Osteoblast (primary cell): ENCODE data around the gene IGSF5. TPM values are rescaled to one million over a fixed set of nuclear protein-coding genes. Genes with fewer than 3 reads are reported as not detected.

Source experiments
- DNase-seq: peaks from one replicate; pipeline ENCODE4 v3.0.0; 2011; ENCODE audit warnings: low spot score, mixed read lengths; ENCODE audit not compliant: insufficient read length; ENCODE audit errors: missing footprints
- H2AFZ ChIP-seq: 2 replicates; pipeline ENCODE4 v1.6.0; 2011; ENCODE audit warnings: mild to moderate bottlenecking, low read length
- H3K27ac ChIP-seq: 2 replicates; pipeline ENCODE4 v1.5.1; 2011; ENCODE audit warnings: mild to moderate bottlenecking, low read depth, low read length, moderate library complexity
- H3K27me3 ChIP-seq: 2 replicates; pipeline ENCODE4 v1.6.0; 2012; ENCODE audit warnings: mild to moderate bottlenecking, control low read depth, inconsistent platforms, low read length, moderate library complexity; ENCODE audit not compliant: insufficient read depth
- H3K36me3 ChIP-seq: 2 replicates; pipeline ENCODE4 v1.5.1; 2011; ENCODE audit warnings: mild to moderate bottlenecking, low read length, control low read depth, moderate library complexity; ENCODE audit not compliant: insufficient read depth
- H3K4me1 ChIP-seq: 2 replicates; pipeline ENCODE4 v1.5.1; 2011; ENCODE audit warnings: mild to moderate bottlenecking, low read length, control low read depth, moderate library complexity; ENCODE audit not compliant: insufficient read depth
- H3K4me2 ChIP-seq: 2 replicates; pipeline ENCODE4 v1.6.0; 2011; ENCODE audit warnings: mild to moderate bottlenecking, low read length; ENCODE audit not compliant: insufficient read depth
- H3K4me3 ChIP-seq: fragments of 200-600 bp; sonication (generic); 3 replicates; pipeline ENCODE4 v1.5.1; 2012; ENCODE audit warnings: mild to moderate bottlenecking, low read length, inconsistent platforms; ENCODE audit not compliant: insufficient read depth
- H3K79me2 ChIP-seq: 2 replicates; pipeline ENCODE4 v1.6.0; 2012; ENCODE audit warnings: mild to moderate bottlenecking, low read length, control low read depth, inconsistent platforms; ENCODE audit not compliant: insufficient read depth
- H3K9me3 ChIP-seq: 2 replicates; pipeline ENCODE4 v1.5.1; 2011; ENCODE audit warnings: low read depth, low read length, control low read depth
- H4K20me1 ChIP-seq: 2 replicates; pipeline ENCODE4 v1.6.0; 2012; ENCODE audit warnings: mild to moderate bottlenecking, low read length, control low read depth; ENCODE audit not compliant: insufficient read depth
- CTCF ChIP-seq: IDR thresholded peaks from 2 replicates; pipeline ENCODE4 v1.5.1; 2011; ENCODE audit warnings: mild to moderate bottlenecking, low read depth, low read length, moderate library complexity; ENCODE audit errors: extremely low read depth
- total RNA-seq: library from RNA; depleted of rRNA; stranded (reverse); fragments of >200 nt; gene quantifications from 2 replicates; pipeline ENCODE4 v1.2.3, GENCODE V29; 2012

IGSF5 gene
- total RNA-seq, 1 donor = not detected

- Histone ChIP-seq H3K4me3 (no peak overlapping the region), H3K79me2 (no peaks in the 10 kb centered on the region), H3K27ac (no peak overlapping the region), H2AFZ (no peak overlapping the region), H3K4me2 (no peak overlapping the region), H3K4me1 (no peaks in the 10 kb centered on the region), H4K20me1 (no peaks in the 10 kb centered on the region), H3K36me3 (no peaks in the 10 kb centered on the region), H3K9me3 (no peaks in the 10 kb centered on the region), H3K27me3 (no peaks in the 10 kb centered on the region)
- DNase-seq = no peak
- TF ChIP-seq CTCF = no peak
Measured at GRCh38 chr21:39750670-39751069, 5.7 kb downstream of the IGSF5 start.

GRCh38 chr21:39754811-39755210, 9.8 kb downstream of the IGSF5 start:
- Histone ChIP-seq H2AFZ (no peak overlapping the region), H4K20me1 (no peaks in the 10 kb centered on the region), H3K27ac (no peak overlapping the region), H3K27me3 (no peaks in the 10 kb centered on the region), H3K4me3 (no peak overlapping the region), H3K9me3 (no peaks in the 10 kb centered on the region), H3K4me2 (no peak overlapping the region), H3K36me3 (no peaks in the 10 kb centered on the region), H3K79me2 (no peaks in the 10 kb centered on the region), H3K4me1 (no peaks in the 10 kb centered on the region)
- DNase-seq = no peak
- TF ChIP-seq CTCF = no peak

- Histone ChIP-seq H2AFZ (no peak overlapping the region), H3K27ac (no peak overlapping the region), H3K4me1 (no peaks in the 10 kb centered on the region), H3K4me3 (no peak overlapping the region), H3K4me2 (no peak overlapping the region), H3K36me3 (no peaks in the 10 kb centered on the region), H3K79me2 (no peaks in the 10 kb centered on the region), H3K27me3 (no peaks in the 10 kb centered on the region), H4K20me1 (no peaks in the 10 kb centered on the region), H3K9me3 (no peaks in the 10 kb centered on the region)
- DNase-seq = no peak
- no peak for TF ChIP-seq CTCF
Measured at GRCh38 chr21:39756285-39756684, 11.3 kb downstream of the IGSF5 start.

- Histone ChIP-seq H3K36me3 (no peaks in the 10 kb centered on the region), H3K9me3 (no peaks in the 10 kb centered on the region), H3K4me3 (no peak overlapping the region), H3K27me3 (no peaks in the 10 kb centered on the region), H4K20me1 (no peaks in the 10 kb centered on the region), H3K4me2 (no peak overlapping the region), H3K27ac (no peak overlapping the region), H3K79me2 (no peaks in the 10 kb centered on the region), H2AFZ (no peak overlapping the region), H3K4me1 (no peaks in the 10 kb centered on the region)
- no peak for TF ChIP-seq CTCF
- DNase-seq = no peak
Measured at GRCh38 chr21:39763272-39763970, 18.4 kb downstream of the IGSF5 start.
